ENCODE data around the gene TNIP2. TPM values are rescaled to one million over a fixed set of nuclear protein-coding genes. Genes with fewer than 3 reads are reported as not detected.

The TNIP2 gene
- total RNA-seq, 1 experiment from 2014 or later: 31.9 TPM

DNA sequence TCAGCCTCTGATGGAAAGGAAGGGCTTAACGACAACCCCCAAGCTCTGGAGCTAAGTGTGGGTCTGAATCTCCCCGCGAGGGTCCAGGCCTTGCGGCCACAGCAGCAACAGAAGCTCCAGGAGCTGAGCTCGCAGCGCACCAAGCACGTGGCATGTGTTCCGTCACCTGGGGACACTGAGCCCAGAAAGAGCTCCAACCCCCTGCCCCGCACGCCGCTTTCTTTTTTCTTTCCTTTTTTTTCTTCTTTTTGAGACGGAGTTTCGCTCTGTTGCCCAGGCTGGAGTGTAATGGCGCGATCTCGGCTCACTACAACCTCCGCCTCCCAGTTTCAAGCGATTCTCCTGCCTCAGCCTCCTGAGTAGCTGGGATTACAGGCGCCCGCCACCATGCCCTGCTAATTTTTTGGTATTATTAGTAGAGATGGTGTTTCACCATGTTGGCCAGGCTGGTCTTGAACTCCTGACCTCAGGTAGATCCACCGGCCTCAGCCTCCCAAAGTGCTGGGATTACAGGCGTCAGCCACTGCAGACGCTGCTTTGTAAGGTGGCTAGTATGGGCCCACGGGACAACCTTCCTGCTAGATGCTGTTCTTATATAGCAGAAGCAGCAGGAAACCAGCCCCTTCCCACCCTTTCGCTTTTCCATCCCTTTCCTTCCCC is 685 bp upstream of the TNIP2 start:
- intact Hi-C loops (cut with micrococcal nuclease; ENCODE audit: unreplicated experiment): no loop called here
- Histone ChIP-seq H3K9me3 (ENCODE audit: low read depth, low read length, poor library complexity, severe bottlenecking) (no peaks in the 10 kb centered on the region), H3K36me3 (ENCODE audit: insufficient read depth, low read length, poor library complexity, severe bottlenecking) (no peaks in the 10 kb centered on the region), H3K4me1 (ENCODE audit: insufficient read depth, low read length, poor library complexity, severe bottlenecking) (no peaks in the 10 kb centered on the region), H3K27me3 (replicated peaks; ENCODE audit: insufficient read depth, low read depth, low read length, poor library complexity) (no peaks in the 10 kb centered on the region), H3K4me3 (ENCODE audit: low read depth, low read length, poor library complexity, severe bottlenecking) (peak overlapping the region; percentile 77), H3K27ac (ENCODE audit: low read depth, low read length, poor library complexity, severe bottlenecking) (no peak overlapping the region)
- CTCF ChIA-PET: no interaction called here
- no TSS peak for BruUV-seq (replicated peaks)
- POLR2A ChIA-PET (ENCODE audit: low non-redundant PET): no interaction called here
- no peak for TF ChIP-seq EZH2 (IDR thresholded peaks at IDR 0.05; ENCODE audit: borderline replicate concordance, low read depth, low read length, poor library complexity, severe bottlenecking)
- TF ChIP-seq CTCF (conservative IDR thresholded peaks at IDR 0.05; ENCODE audit: low read depth, low read length): no peak
- no peak for DNase-seq (ENCODE audit: low spot score)

- TF ChIP-seq CTCF (conservative IDR thresholded peaks at IDR 0.05; ENCODE audit: low read depth, low read length) (no peak), EZH2 (IDR thresholded peaks at IDR 0.05; ENCODE audit: borderline replicate concordance, low read depth, low read length, poor library complexity, severe bottlenecking) (no peak)
- peak overlapping the region; percentile 77 for H3K27ac ChIP-seq (ENCODE audit: low read depth, low read length, poor library complexity, severe bottlenecking)
Observed at GRCh38 chr4:2754848-2755819, 1.0 kb downstream of the TNIP2 start.

DNA sequence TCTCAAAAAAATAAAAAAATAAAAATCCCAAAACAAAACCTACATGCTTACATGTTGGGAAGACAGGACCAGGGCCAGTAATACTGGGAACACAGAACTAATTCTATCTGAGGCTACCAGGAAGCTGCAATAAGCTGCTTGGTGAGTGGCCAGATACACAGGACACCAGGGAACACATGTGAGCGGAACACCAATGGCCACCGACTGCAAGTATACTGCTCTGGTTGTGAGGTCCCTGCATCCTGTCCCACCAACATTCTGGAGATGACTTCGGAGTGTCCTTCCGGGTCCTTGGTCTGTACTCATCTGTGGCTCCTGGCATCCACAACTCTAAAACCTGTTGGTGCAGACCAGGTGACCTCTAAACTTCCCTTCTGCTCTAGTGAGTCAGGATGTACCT is 2.7 kb downstream of the TNIP2 start:
- no peak overlapping the region for H3K27ac ChIP-seq (ENCODE audit: low read depth, low read length, poor library complexity, severe bottlenecking)
- CTCF ChIA-PET: no interaction called here
- POLR2A ChIA-PET (ENCODE audit: low non-redundant PET): no interaction called here

More at GRCh38 chr4:2754848-2755819, 1.0 kb downstream of the TNIP2 start:
- DNase-seq (ENCODE audit: low spot score): no peak
- H3K4me1 ChIP-seq (ENCODE audit: insufficient read depth, low read length, poor library complexity, severe bottlenecking): no peaks in the 10 kb centered on the region
- H3K27me3 ChIP-seq (replicated peaks; ENCODE audit: insufficient read depth, low read depth, low read length, poor library complexity): no peaks in the 10 kb centered on the region
- POLR2A ChIA-PET (ENCODE audit: low non-redundant PET): no interaction called here
- no TSS peak for BruUV-seq (replicated peaks)
- H3K4me3 ChIP-seq (ENCODE audit: low read depth, low read length, poor library complexity, severe bottlenecking): peak overlapping the region; percentile 77
- H3K9me3 ChIP-seq (ENCODE audit: low read depth, low read length, poor library complexity, severe bottlenecking): no peaks in the 10 kb centered on the region
- intact Hi-C loops (cut with micrococcal nuclease; ENCODE audit: unreplicated experiment): no loop called here
- CTCF ChIA-PET: no interaction called here
- no peaks in the 10 kb centered on the region for H3K36me3 ChIP-seq (ENCODE audit: insufficient read depth, low read length, poor library complexity, severe bottlenecking)

More for the DNA sequence above, 2.7 kb downstream of the TNIP2 start:
- intact Hi-C loops (cut with micrococcal nuclease; ENCODE audit: unreplicated experiment): no loop called here
- H3K36me3 ChIP-seq (ENCODE audit: insufficient read depth, low read length, poor library complexity, severe bottlenecking): no peaks in the 10 kb centered on the region
- H3K27me3 ChIP-seq (replicated peaks; ENCODE audit: insufficient read depth, low read depth, low read length, poor library complexity): no peaks in the 10 kb centered on the region
- no peaks in the 10 kb centered on the region for H3K9me3 ChIP-seq (ENCODE audit: low read depth, low read length, poor library complexity, severe bottlenecking)
- DNase-seq (ENCODE audit: low spot score): no peak
- no TSS peak for BruUV-seq (replicated peaks)
- TF ChIP-seq CTCF (conservative IDR thresholded peaks at IDR 0.05; ENCODE audit: low read depth, low read length) (no peak), EZH2 (IDR thresholded peaks at IDR 0.05; ENCODE audit: borderline replicate concordance, low read depth, low read length, poor library complexity, severe bottlenecking) (no peak)
- no peaks in the 10 kb centered on the region for H3K4me1 ChIP-seq (ENCODE audit: insufficient read depth, low read length, poor library complexity, severe bottlenecking)
- no peak overlapping the region for H3K4me3 ChIP-seq (ENCODE audit: low read depth, low read length, poor library complexity, severe bottlenecking)

Measured in A673 (cell line).